HG03558 (cell line): ENCODE measurements around the gene CHRNA5.

Source experiments
- ATAC-seq: cut with Tn5 transposase; IDR thresholded peaks from one replicate; pipeline ENCODE4 v1.9.1; 2021; ENCODE audit warnings: moderate number of reproducible peaks; ENCODE audit not compliant: unreplicated experiment; ENCODE audit errors: extremely low read depth

CHRNA5 gene

DNA sequence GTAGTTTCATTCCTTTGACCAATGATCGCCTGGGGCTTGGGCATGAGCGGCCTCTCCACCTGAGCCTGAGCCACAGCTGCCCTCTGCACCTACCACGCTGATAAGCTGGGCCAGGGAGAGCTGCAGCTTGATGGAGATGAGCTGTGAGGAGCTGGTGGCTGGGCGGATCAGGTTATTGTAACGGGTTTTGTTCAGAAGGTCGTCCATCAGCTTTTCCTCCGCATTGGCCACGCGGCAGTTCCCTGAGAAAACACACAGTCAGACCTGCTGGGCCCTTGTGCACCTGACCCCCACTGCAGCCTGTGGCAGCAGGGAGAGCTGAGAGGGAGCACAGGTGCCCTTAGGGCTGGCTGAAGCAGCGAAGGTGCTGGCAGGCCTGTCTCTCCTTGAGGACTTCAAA is 70.0 kb downstream of the CHRNA5 start:
- ATAC-seq: no peak

DNA sequence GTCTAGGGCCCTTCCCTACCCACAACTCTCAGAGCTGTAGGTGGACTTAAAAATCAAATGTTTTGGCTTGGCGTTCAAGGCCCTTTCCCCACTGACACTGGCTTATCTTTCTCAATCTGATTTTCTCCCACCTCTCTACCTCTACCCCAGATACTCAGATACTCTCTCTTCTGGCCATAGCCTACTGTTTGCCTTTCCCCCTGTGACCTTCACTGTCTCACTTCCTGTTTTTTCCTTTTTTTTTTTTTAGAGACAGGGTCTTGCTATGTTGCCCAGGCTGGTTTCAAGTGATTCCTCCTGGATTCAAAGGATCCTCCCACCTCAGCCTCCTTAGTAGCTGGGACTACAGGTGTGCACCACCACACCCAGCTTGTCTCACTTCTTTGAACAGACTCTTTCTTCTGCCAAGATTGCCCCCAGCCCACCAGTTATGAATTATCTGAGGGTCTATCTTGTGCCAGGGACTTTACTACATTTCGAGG is 71.1 kb downstream of the CHRNA5 start:
- no peak for ATAC-seq

DNA sequence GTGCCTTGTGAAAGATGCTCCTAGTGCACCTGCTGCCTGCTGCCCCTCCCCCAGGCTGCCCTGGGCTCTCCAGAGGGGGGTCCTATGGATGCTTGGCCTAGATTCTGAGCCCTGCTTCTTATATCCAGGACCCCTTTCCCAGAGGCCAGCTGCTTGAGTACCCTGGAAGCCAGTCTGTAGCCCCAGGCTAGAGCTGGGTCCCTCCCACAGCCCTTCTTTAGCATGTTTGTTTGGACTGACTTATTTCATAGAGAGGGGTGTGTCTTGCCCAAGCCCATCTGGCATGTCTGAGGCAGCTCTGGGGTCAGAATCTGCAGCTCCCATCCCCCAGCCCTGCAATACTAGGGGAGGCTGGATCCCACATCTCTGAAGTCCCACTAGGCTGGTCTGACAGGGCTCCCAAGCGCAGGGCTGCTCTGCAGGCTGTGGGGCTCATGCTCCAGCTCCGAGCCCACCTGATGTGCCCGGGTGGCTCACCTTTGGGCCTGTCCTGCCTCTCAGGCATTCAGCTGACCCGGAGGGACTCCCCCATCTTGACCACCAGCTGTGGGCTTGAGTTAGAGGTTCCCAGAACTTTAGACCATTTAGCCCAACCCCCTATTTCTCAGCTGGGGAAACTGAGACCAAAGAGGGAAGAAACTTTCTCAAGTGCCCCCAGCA is 72.6 kb downstream of the CHRNA5 start:
- no peak for ATAC-seq

DNA sequence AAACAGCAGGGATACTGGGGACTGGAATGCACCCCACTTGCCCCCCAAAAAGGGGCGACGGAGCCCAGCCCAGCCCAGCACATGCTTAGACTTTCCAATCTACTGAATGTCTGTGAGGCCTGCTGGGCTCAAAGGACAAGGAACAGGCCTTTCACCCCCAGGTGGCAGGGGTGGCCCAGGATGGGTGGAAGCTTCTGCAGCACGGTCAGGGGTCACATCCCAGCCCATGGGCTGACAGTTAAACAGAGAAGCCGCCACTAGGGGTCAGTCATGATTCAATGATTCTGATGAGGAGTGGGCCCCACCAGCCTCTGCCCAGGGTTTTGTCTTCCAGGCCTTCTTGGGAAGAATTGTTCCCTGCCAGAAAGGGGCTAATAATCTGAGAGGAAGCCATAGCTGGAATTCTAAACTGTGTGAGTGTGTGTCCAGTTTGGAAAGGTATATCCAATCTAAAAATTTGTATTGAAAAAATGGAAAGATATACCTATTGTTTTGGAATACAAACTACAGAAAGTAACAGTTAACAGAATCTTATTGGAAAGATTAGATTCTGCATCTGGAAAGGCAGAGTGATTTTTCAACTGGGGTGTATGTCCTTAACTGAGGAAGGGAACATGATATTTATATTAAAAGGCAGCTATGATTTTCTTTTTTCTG is 73.5 kb downstream of the CHRNA5 start:
- no peak for ATAC-seq

DNA sequence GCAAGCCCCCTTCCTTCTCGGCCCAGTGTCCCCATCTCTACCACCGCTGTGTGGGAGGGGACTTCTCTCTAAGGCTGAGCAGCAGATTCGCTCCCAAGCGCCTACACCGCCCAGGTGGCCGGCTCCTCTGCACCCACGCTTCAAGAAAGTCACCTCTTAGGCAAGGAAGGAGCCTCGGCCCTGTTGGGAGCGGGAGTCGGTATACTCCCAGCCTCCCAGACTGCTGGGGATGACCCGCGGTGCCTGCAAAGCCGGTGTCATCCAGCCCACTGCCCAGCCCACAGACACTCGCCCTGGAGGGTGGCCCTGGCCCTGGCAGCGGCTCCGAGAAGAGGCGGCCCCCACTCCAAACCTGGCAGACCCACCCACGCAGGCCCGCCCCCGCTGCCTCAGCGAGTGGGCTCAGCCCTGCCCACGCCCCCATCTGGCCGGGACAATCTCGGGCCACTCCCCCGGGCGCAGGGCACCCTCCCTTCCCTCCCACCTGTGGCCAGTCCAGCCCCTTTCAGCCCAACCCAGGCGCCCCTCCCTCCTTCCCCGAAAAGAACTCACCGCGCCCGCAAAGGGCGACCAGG is 75.3 kb downstream of the CHRNA5 start:
- ATAC-seq: no peak

DNA sequence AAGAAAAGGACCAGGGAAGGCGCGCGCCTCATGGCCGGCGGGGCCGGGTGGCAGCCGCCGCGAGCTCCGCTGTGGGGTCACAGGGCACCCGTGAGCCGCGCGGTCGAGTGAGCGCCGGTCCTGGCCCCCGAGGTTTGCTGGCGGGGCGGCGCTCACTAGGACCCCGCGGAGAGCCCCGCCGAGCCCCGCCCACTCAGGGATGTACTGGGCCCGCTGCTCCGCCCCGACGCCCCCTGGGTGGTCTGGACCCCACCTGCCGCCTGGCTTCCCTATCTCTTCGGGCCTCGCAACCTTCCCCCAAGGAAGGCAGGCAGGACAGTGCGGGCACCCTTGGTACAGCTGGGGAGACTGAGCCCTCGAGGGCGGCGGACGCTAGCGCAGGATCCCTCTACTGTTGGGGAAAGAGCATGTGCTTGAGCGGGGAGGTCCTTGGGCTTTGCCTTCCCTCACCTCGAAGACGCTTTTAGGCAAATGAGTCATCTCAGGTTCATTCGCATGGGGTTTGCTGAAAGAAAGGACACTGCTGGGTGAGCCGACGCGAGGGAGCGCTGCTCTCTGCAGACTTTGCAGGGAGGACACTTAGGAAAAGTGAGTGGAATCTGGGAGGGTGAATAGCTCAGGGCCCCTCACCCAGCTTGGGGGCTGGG is 75.9 kb downstream of the CHRNA5 start, which contains the start of gene CHRNB4:
Gene CHRNB4 (minus strand): TSS at position 109 of the 647 bp plus-strand sequence. CDS start 77 bp downstream, at position 32.
- ATAC-seq: no peak

DNA sequence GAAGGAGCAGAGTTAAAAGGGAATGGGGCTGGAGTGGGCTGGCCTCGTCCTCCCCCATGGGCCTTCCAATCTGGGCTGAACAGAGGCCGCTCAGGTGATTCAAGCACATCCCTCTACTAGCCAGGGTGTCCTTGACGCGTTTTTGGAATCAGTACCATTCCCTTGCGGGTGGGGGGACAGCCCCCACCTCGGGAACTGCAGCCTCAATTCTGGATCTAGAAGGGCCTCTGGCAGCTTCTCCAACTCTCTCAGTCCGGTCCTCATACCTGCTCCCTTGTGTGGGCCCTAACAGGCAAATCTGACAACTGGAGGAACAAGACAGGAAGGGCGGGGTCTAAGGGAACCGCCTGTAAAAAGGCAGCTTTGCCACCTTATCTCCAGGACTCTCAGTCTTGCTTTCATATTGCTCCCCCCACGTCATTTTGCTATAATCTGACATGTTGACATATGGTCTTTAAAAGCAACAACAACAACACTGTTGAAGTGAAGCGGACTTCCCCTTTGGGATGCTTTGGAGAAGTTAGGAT is 76.5 kb downstream of the CHRNA5 start:
- no peak for ATAC-seq

DNA sequence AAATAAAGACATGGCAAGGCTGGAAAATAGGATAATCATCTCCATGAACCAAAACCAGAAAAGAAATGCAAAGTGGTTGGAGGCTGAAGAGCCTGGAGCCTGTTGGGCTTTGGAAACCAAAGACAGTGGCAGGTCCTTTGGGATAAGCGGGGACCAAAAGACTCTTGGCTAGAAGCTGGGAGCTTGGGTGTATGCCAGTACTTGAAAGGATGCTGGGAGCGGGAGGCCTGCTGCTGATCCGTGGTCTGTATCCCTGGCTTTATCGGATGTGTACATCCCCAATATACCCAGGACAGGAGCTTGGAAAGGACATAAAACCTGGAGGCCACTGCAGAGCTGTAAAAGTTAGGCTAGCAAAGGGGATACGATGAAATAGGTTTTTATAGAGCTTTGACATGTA is 77.0 kb downstream of the CHRNA5 start:
- ATAC-seq: no peak
